ENCODE measurements around the gene SCAMP5. TPM values are rescaled to one million over a fixed set of nuclear protein-coding genes. Genes with fewer than 3 reads are reported as not detected.

SCAMP5 gene
- total and polyA plus RNA-seq, 2 of the 4 experiments (the other 2 are of a cell fraction), result 0.36 to 1.6 TPM

- TF ChIP-seq USF2 (IDR thresholded peaks at IDR 0.05; ENCODE audit: low read depth, low read length), result peak; percentile 93
- TF ChIP-seq NFE2L2 (IDR thresholded peaks at IDR 0.05; ENCODE audit: low read depth, low read length), result no peak
- TF ChIP-seq MAZ (IDR thresholded peaks at IDR 0.05; ENCODE audit: borderline replicate concordance, low read depth, low read length), result peak; percentile 74
Measured at GRCh38 chr15:75043509-75044257, 48.3 kb downstream of the SCAMP5 start (continued).
